H1 (cell line): ENCODE results near the gene FASTKD3. TPM values are rescaled to one million over a fixed set of nuclear protein-coding genes. Genes with fewer than 3 reads are reported as not detected.

Source experiments
- CTCF ChIA-PET: fragments of 300-600 bp; sonication (Branson Sonifier 250); formaldehyde crosslinking; loops from one replicate; lab custom pipeline; 2021; ENCODE audit not compliant: partially characterized antibody; lab: Charles Lee
- POLR2A ChIA-PET: fragments of 300-600 bp; sonication (Branson Sonifier 250); formaldehyde crosslinking; loops from one replicate; lab custom pipeline; 2021; ENCODE audit warnings: inconsistent platforms; ENCODE audit not compliant: partially characterized antibody; lab: Charles Lee
- DNase-seq, 2 experiments: peaks; one replicate each; pipeline versions ENCODE4 v3.0.0 to v3.0.0-alpha.2; 2010 to 2022; ENCODE audit warnings: low spot score in 2 of 2, low read depth in 1 of 2, mixed read lengths in 1 of 2
- FAIRE-seq: peaks from 2 replicates; lab custom pipeline; 2011; peaks lifted over from hg19 to GRCh38; lab: Jason Lieb, UNC
- H2AFZ ChIP-seq: 2 replicates; pipeline ENCODE4 v1.8.1; 2012; ENCODE audit warnings: low read length, inconsistent platforms
- H2AK5ac ChIP-seq: 2 replicates; pipeline ENCODE4 v1.6.1; 2013; ENCODE audit warnings: low read depth, low read length
- H2BK120ac ChIP-seq: replicated peaks from 2 replicates; pipeline ENCODE3; 2013; ENCODE audit warnings: low read depth, low read length, inconsistent platforms
- H2BK12ac ChIP-seq: 2 replicates; pipeline ENCODE4 v1.6.1; 2013; ENCODE audit warnings: low read depth, low read length
- H2BK15ac ChIP-seq: 2 replicates; pipeline ENCODE4 v1.6.1; 2013; ENCODE audit warnings: low read length
- H2BK20ac ChIP-seq: 2 replicates; pipeline ENCODE4 v1.6.1; 2013; ENCODE audit warnings: low read length
- H2BK5ac ChIP-seq: 2 replicates; pipeline ENCODE4 v1.6.1; 2013; ENCODE audit warnings: low read depth, low read length
- H3K14ac ChIP-seq: 2 replicates; pipeline ENCODE4 v1.6.1; 2013; ENCODE audit warnings: inconsistent platforms; ENCODE audit not compliant: insufficient read length
- H3K18ac ChIP-seq: 2 replicates; pipeline ENCODE4 v1.6.1; 2013; ENCODE audit warnings: low read length; ENCODE audit errors: extremely low read depth
- H3K23ac ChIP-seq: 2 replicates; pipeline ENCODE4 v1.6.1; 2013; ENCODE audit warnings: inconsistent platforms; ENCODE audit not compliant: insufficient read length
- H3K23me2 ChIP-seq: 2 replicates; pipeline ENCODE4 v1.6.1; 2013; ENCODE audit warnings: low read depth, low read length
- H3K27ac ChIP-seq: 2 replicates; pipeline ENCODE4 v1.6.1; 2011; ENCODE audit warnings: low read depth, low read length, inconsistent platforms
- H3K27me3 ChIP-seq, 4 experiments: replicated peaks in 1 of 4; 1 replicate in 1 of 4; 2 replicates in 3 of 4; pipeline versions ENCODE4 v1.6.1 to v1.8.1; 2011 to 2013; ENCODE audit warnings: low read length in 3 of 4, mild to moderate bottlenecking in 3 of 4, inconsistent platforms in 2 of 4, mixed read lengths in 2 of 4, moderate library complexity in 1 of 4; ENCODE audit not compliant: control insufficient read depth in 3 of 4, insufficient read depth in 3 of 4; ENCODE audit errors: extremely low read depth in 1 of 4
- H3K36me3 ChIP-seq, 4 experiments: 2 replicates each; pipeline versions ENCODE4 v1.6.1 to v1.8.1; 2011 to 2013; ENCODE audit warnings: mild to moderate bottlenecking in 4 of 4, low read length in 3 of 4, moderate library complexity in 2 of 4, control low read depth in 1 of 4, inconsistent platforms in 1 of 4; ENCODE audit not compliant: insufficient read depth in 4 of 4, control insufficient read depth in 2 of 4
- H3K4ac ChIP-seq: replicated peaks from 2 replicates; pipeline ENCODE3; 2013; ENCODE audit warnings: low read length, low read depth, mixed read lengths, inconsistent platforms; ENCODE audit not compliant: insufficient read length
- H3K4me1 ChIP-seq, 4 experiments: replicated peaks in 1 of 4; 1 replicate in 1 of 4; 2 replicates in 3 of 4; pipeline versions ENCODE4 v1.6.1 to v1.8.1; 2011 to 2013; ENCODE audit warnings: low read length in 3 of 4, inconsistent platforms in 2 of 4, mixed read lengths in 1 of 4; ENCODE audit not compliant: insufficient read depth in 4 of 4, control insufficient read depth in 3 of 4
- H3K4me2 ChIP-seq, 2 experiments: 2 replicates each; pipeline versions ENCODE4 v1.6.1 to v1.8.1; 2011 to 2013; ENCODE audit warnings: low read depth in 2 of 2, low read length in 2 of 2, control low read depth in 1 of 2, inconsistent platforms in 1 of 2, mild to moderate bottlenecking in 1 of 2; ENCODE audit not compliant: insufficient read depth in 1 of 2
- H3K4me3 ChIP-seq, 4 experiments: fragments of 200-600, 300-600 bp in 1 of 4; sonication (generic), shearing (Covaris generic), sonication (Bioruptor Twin) in 1 of 4; 2 replicates each; pipeline versions ENCODE4 v1.5.1 to v1.8.1; 2011 to 2016; ENCODE audit warnings: low read length in 4 of 4, low read depth in 3 of 4, control low read depth in 2 of 4, inconsistent platforms in 2 of 4, mild to moderate bottlenecking in 2 of 4, mixed read lengths in 1 of 4, moderate library complexity in 1 of 4; ENCODE audit not compliant: insufficient read depth in 2 of 4; ENCODE audit errors: extremely low read depth in 1 of 4
- H3K56ac ChIP-seq: replicated peaks from 2 replicates; pipeline ENCODE3; 2013; ENCODE audit warnings: low read depth, mild to moderate bottlenecking, mixed read lengths, low read length, inconsistent platforms; ENCODE audit not compliant: insufficient read length
- H3K79me1 ChIP-seq: 2 replicates; pipeline ENCODE4 v1.6.1; 2013; ENCODE audit warnings: low read depth, low read length, control low read depth
- H3K79me2 ChIP-seq, 2 experiments: 2 replicates each; pipeline versions ENCODE4 v1.6.1 to v1.8.1; 2012 to 2013; ENCODE audit warnings: low read length in 2 of 2, mild to moderate bottlenecking in 2 of 2, inconsistent platforms in 1 of 2; ENCODE audit not compliant: insufficient read depth in 2 of 2, control insufficient read depth in 1 of 2
- H3K9ac ChIP-seq, 4 experiments: replicated peaks in 1 of 4; 1 replicate in 1 of 4; 2 replicates in 3 of 4; pipeline versions ENCODE4 v1.6.1 to v1.8.1; 2011 to 2013; ENCODE audit warnings: low read depth in 3 of 4, low read length in 3 of 4, control low read depth in 2 of 4, mild to moderate bottlenecking in 2 of 4, moderate library complexity in 2 of 4, inconsistent platforms in 1 of 4; ENCODE audit errors: extremely low read depth in 1 of 4
- H3K9me3 ChIP-seq, 2 experiments: 2 replicates each; pipeline versions ENCODE4 v1.6.1 to v1.8.1; 2012 to 2013; ENCODE audit warnings: mild to moderate bottlenecking in 2 of 2, moderate library complexity in 2 of 2, control low read depth in 1 of 2, inconsistent platforms in 1 of 2, low read depth in 1 of 2, low read length in 1 of 2, mixed read lengths in 1 of 2; ENCODE audit not compliant: insufficient read depth in 2 of 2
- H4K20me1 ChIP-seq, 2 experiments: replicated peaks in 1 of 2; 2 replicates each; pipeline versions ENCODE3 to v1.8.1; 2011 to 2013; ENCODE audit warnings: inconsistent platforms in 2 of 2, low read length in 2 of 2, mild to moderate bottlenecking in 1 of 2; ENCODE audit not compliant: insufficient read depth in 2 of 2, control insufficient read depth in 1 of 2
- H4K5ac ChIP-seq: 2 replicates; pipeline ENCODE4 v1.6.1; 2013; ENCODE audit warnings: low read length, low read depth, mixed read lengths, inconsistent platforms; ENCODE audit not compliant: insufficient read length
- H4K8ac ChIP-seq: 2 replicates; pipeline ENCODE4 v1.8.0; 2013; ENCODE audit warnings: mild to moderate bottlenecking, moderate library complexity, low read length, inconsistent platforms; ENCODE audit not compliant: insufficient read depth; ENCODE audit errors: extremely low read depth
- H4K91ac ChIP-seq: replicated peaks from 2 replicates; pipeline ENCODE3; 2013; ENCODE audit warnings: low read length, mixed read lengths, inconsistent platforms; ENCODE audit not compliant: insufficient read length
- EP300 ChIP-seq, 2 experiments: IDR thresholded peaks; 1 replicate in 1 of 2; 2 replicates in 1 of 2; pipeline ENCODE4 v1.6.1; 2011 to 2012; ENCODE audit warnings: low read depth in 2 of 2, low read length in 2 of 2, mild to moderate bottlenecking in 2 of 2, borderline replicate concordance in 1 of 2, inconsistent platforms in 1 of 2, moderate library complexity in 1 of 2
- HDAC6 ChIP-seq: IDR thresholded peaks from one replicate; pipeline ENCODE4 v1.7.1; 2012; ENCODE audit warnings: low read depth, mild to moderate bottlenecking, inconsistent platforms, low read length, moderate library complexity
- MAFK ChIP-seq: IDR thresholded peaks from 2 replicates; pipeline ENCODE4 v1.6.1; 2012; ENCODE audit warnings: low read depth, mild to moderate bottlenecking, improper control_type of control experiment, low read length
- MAX ChIP-seq: IDR thresholded peaks from 2 replicates; pipeline ENCODE4 v1.6.1; 2012; ENCODE audit warnings: inconsistent platforms
- NRF1 ChIP-seq: IDR thresholded peaks from 2 replicates; pipeline ENCODE4 v1.6.1; 2011; ENCODE audit warnings: mild to moderate bottlenecking, low read depth, low read length, improper control_type of control experiment
- RXRA ChIP-seq: IDR thresholded peaks from 2 replicates; pipeline ENCODE4 v1.6.1; 2011; ENCODE audit warnings: low read depth, mild to moderate bottlenecking, low read length, moderate library complexity; ENCODE audit not compliant: insufficient read depth
- SIX5 ChIP-seq: IDR thresholded peaks from 2 replicates; pipeline ENCODE4 v1.6.1; 2011; ENCODE audit warnings: mild to moderate bottlenecking, low read depth, low read length
- SP1 ChIP-seq: IDR thresholded peaks from 2 replicates; pipeline ENCODE4 v1.6.1; 2011; ENCODE audit warnings: low read depth, low read length
- SP4 ChIP-seq: IDR thresholded peaks from 2 replicates; pipeline ENCODE4 v1.6.1; 2012; ENCODE audit warnings: low read length, inconsistent platforms
- SRF ChIP-seq: IDR thresholded peaks from 2 replicates; pipeline ENCODE4 v1.6.1; 2011; ENCODE audit warnings: mild to moderate bottlenecking, low read depth, low read length, moderate library complexity
- TAF1 ChIP-seq: IDR thresholded peaks from 2 replicates; pipeline ENCODE4 v1.6.1; 2011; ENCODE audit warnings: mild to moderate bottlenecking, low read depth, low read length
- USF2 ChIP-seq: IDR thresholded peaks from 2 replicates; pipeline ENCODE4 v1.6.1; 2011; ENCODE audit warnings: low read length, improper control_type of control experiment
- WGBS, 2 experiments: shearing (Covaris generic) in 1 of 2; methylation state at CpG; one replicate each; pipeline versions ENCODE4 v1.1.6 to v1.1.7; 2013 to 2015; ENCODE audit warnings: low lambda C conversion rate in 2 of 2, mixed read lengths in 2 of 2, inconsistent platforms in 1 of 2, low coverage in 1 of 2, missing lambda C conversion rate in 1 of 2; ENCODE audit not compliant: insufficient replicate concordance in 2 of 2, insufficient coverage in 1 of 2, insufficient read length in 1 of 2; ENCODE audit errors: extremely low coverage in 1 of 2, missing lambda C conversion rate in 1 of 2; 5-methylcytosine and 5-hydroxymethylcytosine counted together
- polyA plus RNA-seq, 7 experiments: library from polyadenylated mRNA; depleted of rRNA in 3 of 7; stranded (reverse) in 5 of 7; unstranded in 2 of 7; fragments of >200 nt in 5 of 7; fragments of 200-250 nt in 2 of 7; gene quantifications; 1 replicate in 5 of 7; 2 replicates in 1 of 7; 4 replicates in 1 of 7; pipeline versions ENCODE4 v1.2.1 to v1.2.3, GENCODE V29; 2011 to 2013; ENCODE audit warnings: missing spikeins in 2 of 7, mixed read lengths in 2 of 7
- total RNA-seq: library from RNA; stranded (reverse); fragmentation: NEBNext Ultra II Directional; extraction: Animal tissue kit (Norgen Biotek cat#: 25700); gene quantifications from 2 replicates; pipeline ENCODE4 v1.2.1, GENCODE V29; 2021
- TF ChIP-seq, protein P1 (sequence below): IDR thresholded peaks from 2 replicates; pipeline ENCODE4 v1.6.1; 2012; ENCODE audit warnings: inconsistent platforms

Gene FASTKD3
- total and polyA plus RNA-seq, 2 of the 8 experiments (the other 6 are each of a cell fraction or from before 2014, with no cell fraction given), result 5.6 to 7.6 TPM

DNA sequence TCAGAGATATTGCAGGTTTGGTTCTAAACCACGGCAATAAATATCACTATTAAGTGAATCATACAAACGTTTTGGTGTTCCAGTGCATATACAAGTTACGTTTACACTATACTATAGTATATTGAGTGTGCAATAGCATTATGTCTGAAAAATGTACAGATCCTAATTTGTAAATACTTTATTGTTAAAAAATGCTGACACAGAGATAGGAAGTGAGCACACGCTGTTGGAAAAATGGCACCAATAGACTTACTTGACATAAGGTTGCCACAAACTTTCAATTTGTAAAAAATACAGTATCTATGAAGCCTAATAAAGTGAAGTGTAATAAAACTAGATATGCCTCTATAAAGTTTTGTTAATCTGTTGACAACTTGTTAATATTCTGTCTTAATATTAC, 33.8 kb downstream of the FASTKD3 start:
- no peak overlapping the region for H4K8ac ChIP-seq
- H3K4me1 ChIP-seq, result no peaks in the 10 kb centered on the region
- no peak overlapping the region for H3K4me3 ChIP-seq
- POLR2A ChIA-PET, result no interaction called here
- no peak overlapping the region for H3K23ac ChIP-seq
- no peak overlapping the region for H3K14ac ChIP-seq
- H2BK120ac ChIP-seq, result no peak overlapping the region
- no peaks in the 10 kb centered on the region for H3K27me3 ChIP-seq
- 74% methylated on average over 4 of the region's 4 CpGs; no CpG with 5 or more reads in 1 of the 2 experiments for WGBS, 2 experiments
- FAIRE-seq (no peak), DNase-seq (no peak)
- no peak overlapping the region for H2BK20ac ChIP-seq
- no peak overlapping the region for H2BK5ac ChIP-seq
- no peak overlapping the region for H3K56ac ChIP-seq
- H3K27ac ChIP-seq, result no peak overlapping the region
- no peak overlapping the region for H3K18ac ChIP-seq
- H3K4me2 ChIP-seq, result no peak overlapping the region
- CTCF ChIA-PET, result interaction anchor here (1.0 to 1.1 kb wide), 2 partner anchors 22 to 185 kb away, joined by 3 to 4 read pairs; no protein-coding TSS in a partner anchor
- H3K9me3 ChIP-seq, result no peaks in the 10 kb centered on the region
- H3K79me1 ChIP-seq, result no peaks in the 10 kb centered on the region
- no peak overlapping the region for H2BK15ac ChIP-seq
- no peak overlapping the region for H4K91ac ChIP-seq
- no peaks in the 10 kb centered on the region for H3K79me2 ChIP-seq
- no peak overlapping the region for H2BK12ac ChIP-seq
- no peak overlapping the region for H3K4ac ChIP-seq
- H3K36me3 ChIP-seq, result no peaks in the 10 kb centered on the region
- H2AFZ ChIP-seq, result no peak overlapping the region
- no peak overlapping the region for H2AK5ac ChIP-seq
- no peak overlapping the region for H4K5ac ChIP-seq
- no peaks in the 10 kb centered on the region for H3K23me2 ChIP-seq
- no peaks in the 10 kb centered on the region for H4K20me1 ChIP-seq
- H3K9ac ChIP-seq, result no peak overlapping the region
- TF ChIP-seq MAFK, result no peak
- no peak for TF ChIP-seq NRF1
- TF ChIP-seq EP300 (IDR thresholded peaks at IDR 0.05; ENCODE audit: borderline replicate concordance in 1 of 2, low read depth in 2 of 2, low read length in 2 of 2), result no peak
- no peak for TF ChIP-seq HDAC6
- TF ChIP-seq SIX5, result no peak
- TF ChIP-seq SP4, result no peak
- no peak for TF ChIP-seq MAX
- no peak for TF ChIP-seq TAF1
- no peak for TF ChIP-seq SP1
- TF ChIP-seq RXRA, result no peak
- TF ChIP-seq USF2, result no peak
- TF ChIP-seq SRF, result no peak
- TF ChIP-seq, protein P1, sequence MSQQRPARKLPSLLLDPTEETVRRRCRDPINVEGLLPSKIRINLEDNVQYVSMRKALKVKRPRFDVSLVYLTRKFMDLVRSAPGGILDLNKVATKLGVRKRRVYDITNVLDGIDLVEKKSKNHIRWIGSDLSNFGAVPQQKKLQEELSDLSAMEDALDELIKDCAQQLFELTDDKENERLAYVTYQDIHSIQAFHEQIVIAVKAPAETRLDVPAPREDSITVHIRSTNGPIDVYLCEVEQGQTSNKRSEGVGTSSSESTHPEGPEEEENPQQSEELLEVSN, result no peak
